Fibroblast of skin of left biceps (primary cell): Measurements from ENCODE around the gene PLXNB2.
"Not testable (repeated sequence)": the region's sequence is repeated elsewhere in the genome, so short reads cannot be mapped to it uniquely, and the experiment has no call there.

Experiments
- DNase-seq, 2 experiments: peaks; one replicate each; pipeline ENCODE4 v3.0.0-alpha.2; 2013; ENCODE audit warnings: low read depth in 2 of 2

Gene PLXNB2

GRCh38 chr22:50325444-50326224 is 18.2 kb upstream of the PLXNB2 start:
- DNase-seq = no peak

GRCh38 chr22:50323900-50324299 is 16.5 kb upstream of the PLXNB2 start:
- DNase-seq = no peak

GRCh38 chr22:50322382-50323104 is 15.1 kb upstream of the PLXNB2 start:
- not testable (repeated sequence) for DNase-seq

GRCh38 chr22:50320671-50321325 is 13.4 kb upstream of the PLXNB2 start:
- DNase-seq = no peak

GRCh38 chr22:50320116-50320515 is 12.7 kb upstream of the PLXNB2 start:
- DNase-seq = no peak

- DNase-seq = no peak
Observed at GRCh38 chr22:50319503-50319951, 12.1 kb upstream of the PLXNB2 start.

- DNase-seq = no peak
Observed at GRCh38 chr22:50318698-50319411, 11.4 kb upstream of the PLXNB2 start.

- DNase-seq = no peak
Observed at GRCh38 chr22:50318356-50318697, 10.9 kb upstream of the PLXNB2 start.

GRCh38 chr22:50317674-50318073 is 10.2 kb upstream of the PLXNB2 start:
- no peak for DNase-seq

GRCh38 chr22:50317178-50317577 is 9.7 kb upstream of the PLXNB2 start:
- DNase-seq = no peak

- DNase-seq = no peak
Observed at GRCh38 chr22:50316114-50317065, 8.9 kb upstream of the PLXNB2 start.

GRCh38 chr22:50315289-50316113 is 8.1 kb upstream of the PLXNB2 start:
- no peak for DNase-seq

GRCh38 chr22:50314455-50315288 is 7.2 kb upstream of the PLXNB2 start:
- no peak for DNase-seq

GRCh38 chr22:50314081-50314454 is 6.6 kb upstream of the PLXNB2 start:
- DNase-seq = no peak

- no peak for DNase-seq
Observed at GRCh38 chr22:50313600-50313999, 6.2 kb upstream of the PLXNB2 start.

GRCh38 chr22:50313021-50313420 is 5.6 kb upstream of the PLXNB2 start:
- no peak for DNase-seq

GRCh38 chr22:50312371-50312770 is 4.9 kb upstream of the PLXNB2 start:
- DNase-seq = no peak

GRCh38 chr22:50311606-50312351 is 4.3 kb upstream of the PLXNB2 start:
- no peak for DNase-seq
